ENCODE results near the gene SPATA16.
"Not testable (repeated sequence)": the region's sequence is repeated elsewhere in the genome, so short reads cannot be mapped to it uniquely, and the experiment has no call there.

The SPATA16 gene

GRCh38 chr3:173140986-173141385, at the start of gene SPATA16:
Gene SPATA16, minus strand, starts transcription at chr3:173141235. Its CDS starts 23,504 bp downstream, at chr3:173117731.
- no peak for DNase-seq (ENCODE audit: low read depth in 2 of 2)

DNA sequence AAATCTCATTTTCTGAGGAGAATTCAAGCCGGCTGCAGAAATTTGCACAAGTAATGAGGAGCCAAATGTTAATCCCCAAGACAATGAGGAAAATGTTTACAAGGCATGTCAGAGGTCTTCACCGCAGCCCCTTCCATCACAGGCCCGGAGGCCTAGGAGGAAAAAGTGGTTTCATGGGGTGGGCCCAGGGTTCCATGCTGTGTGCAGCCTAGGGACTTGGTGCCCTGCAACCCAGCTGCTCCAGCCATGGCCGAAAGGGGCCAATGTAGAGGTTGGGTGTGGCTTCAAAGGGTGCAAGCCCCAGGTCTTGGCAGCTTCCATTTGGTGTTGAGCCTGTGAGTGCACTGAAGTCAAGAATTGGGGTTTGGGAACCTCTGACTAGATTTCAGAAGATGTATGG, 42.0 kb upstream of the SPATA16 start:
- not testable (repeated sequence) for DNase-seq (ENCODE audit: low read depth in 2 of 2)

DNA sequence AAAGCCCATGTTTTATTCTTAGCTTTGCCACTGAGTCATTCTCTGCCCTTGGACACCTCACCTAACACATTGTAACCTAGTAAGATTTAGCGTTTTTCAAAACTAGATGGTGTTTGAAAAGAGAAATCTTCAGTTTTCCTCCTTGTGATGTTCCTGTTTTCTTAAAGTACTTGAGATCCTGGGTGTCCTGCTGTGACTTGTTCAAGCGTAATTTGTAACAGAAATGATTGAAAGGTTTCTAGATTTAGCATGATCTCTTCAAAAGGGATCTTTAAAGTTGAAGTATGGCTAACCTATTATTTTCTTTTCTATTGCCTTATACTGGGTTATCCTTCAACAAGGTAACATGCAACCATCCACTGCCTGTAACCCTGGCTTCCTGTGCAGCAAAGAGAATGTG, 32.6 kb upstream of the SPATA16 start:
- no peak for DNase-seq (ENCODE audit: low read depth in 2 of 2)

GRCh38 chr3:173159139-173159538, 18.1 kb upstream of the SPATA16 start:
- DNase-seq (ENCODE audit: low read depth in 2 of 2) = not testable (repeated sequence)

- DNase-seq (ENCODE audit: low read depth in 2 of 2) = not testable (repeated sequence)
Observed at GRCh38 chr3:173156533-173156932, 15.5 kb upstream of the SPATA16 start.

DNA sequence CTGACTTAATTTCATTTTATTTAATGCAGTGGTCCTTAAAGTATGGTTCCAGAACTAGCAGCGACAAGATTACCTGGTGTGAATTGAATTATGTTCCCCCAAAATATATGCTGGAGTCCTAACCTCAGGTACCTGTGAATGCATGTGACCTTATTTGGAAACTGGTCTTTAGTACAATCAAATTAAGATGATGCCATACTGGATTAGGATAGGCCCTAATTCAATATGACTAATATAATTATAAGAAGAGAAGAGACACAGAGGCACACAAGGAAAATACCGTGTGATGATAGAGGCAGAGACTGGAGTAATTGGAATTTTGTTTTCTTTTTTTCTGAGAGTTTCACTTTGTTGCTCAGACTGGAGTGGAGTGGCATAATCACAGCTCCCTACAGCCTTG, 12.6 kb upstream of the SPATA16 start:
- no peak for DNase-seq (ENCODE audit: low read depth in 2 of 2)

GRCh38 chr3:173139420-173139819, 1.6 kb downstream of the SPATA16 start:
- DNase-seq (ENCODE audit: low read depth in 2 of 2) = no peak

DNA sequence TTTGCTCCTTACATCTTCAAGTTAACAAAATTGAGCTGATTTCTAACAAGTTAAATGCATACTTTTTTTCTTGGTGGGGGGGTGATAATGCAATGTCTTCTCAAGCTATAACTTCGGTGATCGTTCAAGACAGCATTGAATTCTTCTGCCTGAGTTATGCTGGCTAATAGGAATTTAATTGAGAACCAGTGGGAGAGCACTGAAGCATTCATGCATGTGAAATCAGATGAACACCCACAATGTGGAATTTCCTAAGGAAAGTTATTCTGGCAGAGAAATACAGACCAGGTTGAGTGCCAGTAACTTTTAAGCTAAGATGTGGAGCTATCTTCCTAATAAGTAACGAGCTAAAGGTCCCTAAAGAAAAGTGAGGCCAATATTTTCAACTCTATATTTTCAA, 3.0 kb downstream of the SPATA16 start:
- DNase-seq (ENCODE audit: low read depth in 2 of 2) = no peak

GRCh38 chr3:173135059-173135458, 6.0 kb downstream of the SPATA16 start:
- DNase-seq (ENCODE audit: low read depth in 2 of 2) = no peak

DNA sequence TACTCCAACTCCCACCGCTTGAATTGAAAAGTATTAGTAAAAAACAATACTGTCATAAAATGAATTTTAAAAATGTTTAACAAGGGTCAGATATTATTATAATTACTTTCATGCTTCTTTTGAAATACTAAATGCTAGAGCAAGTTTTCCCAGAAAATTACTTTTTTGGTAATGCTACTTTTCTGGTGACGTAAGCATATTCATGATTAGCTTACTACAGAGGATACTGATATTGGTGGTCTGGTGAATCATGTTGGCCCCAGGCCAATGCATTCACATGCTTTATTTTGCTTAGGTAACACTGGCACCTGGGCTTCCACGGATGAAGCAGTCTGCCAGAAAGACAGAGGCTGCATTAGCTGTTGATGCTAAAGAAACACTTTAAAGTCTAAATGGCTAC, 12.4 kb downstream of the SPATA16 start:
- no peak for DNase-seq (ENCODE audit: low read depth in 2 of 2)

DNA sequence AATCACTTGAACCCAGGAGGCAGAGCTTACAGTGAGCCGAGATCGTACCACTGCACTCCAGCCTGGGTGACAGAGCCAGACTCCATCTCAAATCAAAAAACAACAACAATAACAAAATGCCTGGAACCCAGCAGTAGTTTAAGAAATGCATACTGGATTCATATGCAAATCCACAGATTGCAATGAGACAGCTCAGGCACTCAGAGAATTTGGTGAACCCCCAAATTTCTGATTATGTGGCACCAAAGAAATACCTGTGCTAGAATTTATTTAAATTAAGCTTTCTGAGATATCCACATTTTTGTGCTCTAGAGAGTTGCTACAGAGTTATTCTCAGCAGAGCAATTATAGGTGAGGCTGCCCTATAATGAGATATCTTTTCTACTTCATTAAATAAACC, 29.7 kb downstream of the SPATA16 start:
- DNase-seq (ENCODE audit: low read depth in 2 of 2) = no peak

DNA sequence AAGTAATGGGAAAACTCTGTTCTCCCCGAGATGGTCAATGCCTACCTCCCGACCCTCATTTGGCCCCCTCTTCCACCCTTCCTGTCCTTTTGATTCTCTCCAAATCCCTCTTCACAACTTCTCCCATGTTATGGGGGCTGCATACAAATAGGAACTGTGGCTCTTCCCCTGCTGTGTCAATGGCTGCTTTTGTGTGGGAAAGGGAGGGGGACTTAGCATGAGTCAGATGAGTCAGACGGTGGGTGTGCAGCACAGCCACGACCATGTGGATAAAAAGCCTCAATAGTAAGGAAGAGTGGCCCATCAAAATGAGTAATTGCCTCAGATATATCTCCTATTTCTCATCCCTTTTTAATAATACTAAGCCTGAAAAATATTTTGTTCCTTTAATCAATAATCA, 31.9 kb downstream of the SPATA16 start:
- no peak for DNase-seq (ENCODE audit: low read depth in 2 of 2)

GRCh38 chr3:173103469-173103868, 37.6 kb downstream of the SPATA16 start:
- DNase-seq (ENCODE audit: low read depth in 2 of 2) = no peak

GRCh38 chr3:173098959-173099358, 42.1 kb downstream of the SPATA16 start:
- no peak for DNase-seq (ENCODE audit: low read depth in 2 of 2)

DNA sequence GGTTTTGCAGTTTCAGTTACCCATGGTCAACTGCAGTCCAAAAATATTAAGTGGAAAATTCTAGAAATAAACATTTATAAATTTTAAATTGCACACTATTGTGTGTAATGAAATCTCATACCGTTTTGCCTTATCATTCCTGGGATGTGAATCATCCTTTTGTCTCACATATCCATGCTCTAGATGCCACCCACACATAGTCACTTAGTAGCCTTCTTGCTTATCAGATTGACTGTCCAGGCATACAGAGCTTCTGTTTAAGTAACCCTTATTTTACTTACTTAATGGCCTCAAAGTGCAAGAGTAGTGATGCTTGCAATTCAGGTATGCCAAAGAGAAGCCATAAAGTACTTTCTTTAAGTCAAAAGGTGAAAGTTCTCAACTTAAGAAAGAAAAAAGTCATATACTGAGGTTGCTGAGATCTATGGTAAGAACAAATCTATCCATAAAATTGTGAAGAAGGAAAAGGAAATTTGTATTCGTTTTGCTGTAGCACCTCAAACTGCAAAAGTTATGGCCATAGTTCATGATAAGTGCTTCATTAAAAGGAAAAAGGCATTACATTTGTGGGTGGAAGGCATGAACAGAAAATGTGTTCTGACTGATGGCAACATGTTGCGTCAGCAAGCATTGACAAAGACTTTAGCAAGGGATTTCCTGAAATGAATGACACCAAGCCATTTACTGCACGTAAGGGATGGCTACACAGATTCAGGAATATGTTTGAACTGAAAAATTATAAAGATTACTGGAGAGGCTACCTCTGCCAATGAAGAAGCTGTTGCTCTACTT, 43.8 kb downstream of the SPATA16 start:
- no peak for DNase-seq (ENCODE audit: low read depth in 2 of 2)

- DNase-seq (ENCODE audit: low read depth in 2 of 2) = no peak
Observed at GRCh38 chr3:173096140-173096539, 44.9 kb downstream of the SPATA16 start.

DNA sequence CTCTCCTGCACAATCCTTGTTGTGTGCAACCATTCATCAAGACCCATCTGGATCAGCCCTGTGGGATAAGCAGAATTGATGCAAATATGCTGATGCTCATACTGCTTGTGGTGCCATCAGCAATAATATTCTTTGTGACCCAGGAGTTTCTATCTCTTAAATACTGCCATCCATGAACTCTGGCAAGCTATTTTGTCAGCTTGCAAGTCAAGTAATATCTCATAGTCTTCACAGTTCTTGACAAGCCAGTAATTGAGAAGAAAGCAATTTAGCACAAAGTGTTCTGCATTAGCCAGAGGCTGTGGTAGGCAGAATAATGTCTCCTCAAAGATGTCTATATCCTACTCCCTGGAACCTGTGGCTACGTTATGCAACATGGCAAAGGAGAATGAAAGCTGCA, 49.0 kb downstream of the SPATA16 start:
- no peak for DNase-seq (ENCODE audit: low read depth in 2 of 2)

DNA sequence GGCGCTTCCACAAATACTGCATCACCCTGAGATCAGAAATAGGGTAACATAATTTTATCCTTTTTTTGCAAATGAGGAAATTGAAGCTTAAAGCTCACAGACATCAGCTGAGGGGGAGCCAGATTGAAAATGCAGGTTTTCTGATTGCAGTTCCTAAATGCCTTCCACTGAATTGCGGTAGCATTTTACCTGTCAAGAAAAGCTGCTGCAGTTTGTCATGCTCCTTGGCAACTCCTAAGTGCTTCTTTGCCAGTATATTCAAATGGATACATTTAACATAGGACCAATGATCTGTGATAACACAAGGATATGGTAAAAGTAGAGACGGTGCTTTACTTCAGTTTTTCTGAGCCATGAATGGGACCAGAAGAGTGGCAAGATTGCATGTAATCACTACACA, 50.5 kb downstream of the SPATA16 start:
- DNase-seq (ENCODE audit: low read depth in 2 of 2) = no peak

GRCh38 chr3:173089283-173089682, 51.8 kb downstream of the SPATA16 start:
- DNase-seq (ENCODE audit: low read depth in 2 of 2) = no peak

DNA sequence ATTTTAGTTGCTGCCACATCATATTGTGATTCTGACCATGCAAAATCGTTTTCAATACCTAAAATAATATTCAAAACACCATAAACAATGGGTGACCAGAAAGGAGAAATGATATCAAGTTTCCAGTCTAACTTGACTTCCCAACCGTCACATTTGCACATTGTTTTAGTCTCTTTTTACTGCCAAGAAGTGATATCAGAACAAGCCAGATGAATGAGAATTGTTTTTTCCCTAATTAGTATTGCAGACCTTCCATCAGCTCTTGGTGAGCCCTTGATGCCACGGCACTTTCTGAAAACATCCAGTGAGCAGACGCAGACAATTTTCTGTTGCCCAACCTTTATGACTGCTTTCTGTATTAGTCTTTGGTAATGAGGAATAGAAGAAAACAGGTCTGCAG, 62.5 kb downstream of the SPATA16 start:
- DNase-seq (ENCODE audit: low read depth in 2 of 2) = no peak

DNA sequence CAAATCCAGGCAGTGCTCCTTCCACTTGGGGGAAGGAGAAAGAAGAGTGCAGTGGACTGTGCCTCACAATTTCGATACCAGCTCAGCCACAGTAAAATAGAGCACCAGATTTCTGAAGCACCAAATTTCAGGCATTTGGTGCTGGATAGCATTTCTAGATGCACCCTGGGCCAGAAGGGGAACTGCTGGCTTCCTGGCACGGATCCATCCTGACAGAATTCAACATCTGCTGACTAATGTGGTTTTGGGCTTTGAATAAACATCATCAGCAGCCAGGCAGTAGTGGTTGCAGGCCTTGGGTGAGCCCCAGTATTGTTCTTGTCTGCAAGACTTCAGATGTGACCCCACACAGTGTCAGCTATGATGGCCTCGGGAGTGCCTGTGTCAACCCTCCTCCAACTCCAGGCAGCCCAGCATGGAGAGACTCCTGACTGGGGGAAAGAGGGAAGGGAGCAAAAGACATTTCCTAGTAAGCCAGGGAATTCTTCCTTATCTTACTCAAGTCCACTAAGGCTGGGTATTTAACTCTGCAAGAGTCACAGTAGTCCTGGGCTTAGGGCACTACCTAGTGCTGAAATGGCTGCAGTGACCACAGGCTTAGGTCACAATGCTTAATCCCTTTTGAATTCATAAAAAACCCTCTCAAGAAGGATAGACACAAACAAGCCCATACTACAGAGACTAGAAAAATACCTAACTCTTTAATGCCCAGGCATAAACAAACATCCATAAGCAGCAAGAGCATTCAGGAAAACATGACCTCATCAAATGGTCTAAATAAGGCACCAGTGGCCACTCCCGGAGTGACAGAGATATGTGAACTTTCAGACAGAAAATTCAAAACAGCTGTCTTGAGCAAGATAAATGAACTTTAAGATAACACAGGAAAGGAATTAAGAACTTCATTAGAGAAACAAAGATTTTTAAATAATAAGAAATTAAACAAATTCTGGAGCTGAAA, 74.7 kb downstream of the SPATA16 start:
- no peak for DNase-seq (ENCODE audit: low read depth in 2 of 2)

DNA sequence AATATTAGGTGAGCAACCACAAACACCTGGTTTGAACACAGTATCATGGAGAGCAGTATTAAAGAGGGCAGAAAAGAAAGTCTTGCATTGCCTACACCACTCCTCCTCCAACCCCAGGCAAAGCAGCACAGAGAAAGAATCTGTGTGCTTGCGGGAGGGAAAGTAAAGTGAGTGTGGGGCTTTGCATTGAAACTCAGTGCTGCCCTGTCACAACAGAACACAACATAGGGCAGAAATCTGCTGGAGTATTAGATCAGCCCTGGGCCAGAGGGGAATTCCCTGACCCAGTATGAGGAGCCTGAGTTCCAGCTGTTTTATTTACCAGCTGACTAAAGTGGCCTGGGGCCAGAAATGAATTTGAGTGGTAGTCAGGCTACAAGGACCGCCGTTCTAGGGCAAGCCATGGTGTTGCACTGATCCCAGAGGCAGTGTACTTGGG, 75.5 kb downstream of the SPATA16 start:
- DNase-seq (ENCODE audit: low read depth in 2 of 2) = no peak

GRCh38 chr3:173064631-173065030, 76.4 kb downstream of the SPATA16 start:
- DNase-seq (ENCODE audit: low read depth in 2 of 2) = no peak

Data from stimulated activated CD8-positive, alpha-beta memory T cell treated with anti-CD3 and anti-CD28 coated beads, Interleukin-2, amount 100 ng/mL, for 48 hours (primary cell).